Measurements from ENCODE around the gene DENND6A.
"Not testable (repeated sequence)": the region's sequence is repeated elsewhere in the genome, so short reads cannot be mapped to it uniquely, and the experiment has no call there.

DENND6A gene

GRCh38 chr3:57694146-57694545 is 1.3 kb upstream of the DENND6A start:
- no peak for DNase-seq

GRCh38 chr3:57692133-57692395 is 813 bp downstream of the DENND6A start:
- not testable (repeated sequence) for DNase-seq

GRCh38 chr3:57691411-57692132 is 1.3 kb downstream of the DENND6A start:
- no peak for DNase-seq

GRCh38 chr3:57689367-57690053 is 3.4 kb downstream of the DENND6A start:
- no peak for DNase-seq

- DNase-seq, result no peak
These were observed 4.6 kb downstream of the DENND6A start for GRCh38 chr3:57688291-57688690.

- DNase-seq, result no peak
These were observed 9.6 kb downstream of the DENND6A start for GRCh38 chr3:57683286-57683685.

GRCh38 chr3:57682284-57682683 is 10.6 kb downstream of the DENND6A start:
- no peak for DNase-seq

GRCh38 chr3:57681691-57682090 is 11.2 kb downstream of the DENND6A start:
- no peak for DNase-seq

GRCh38 chr3:57680046-57680445 is 12.8 kb downstream of the DENND6A start:
- no peak for DNase-seq

- no peak for DNase-seq
These were observed 17.3 kb downstream of the DENND6A start for GRCh38 chr3:57675530-57675929.

GRCh38 chr3:57673156-57673555 is 19.7 kb downstream of the DENND6A start:
- no peak for DNase-seq

- no peak for DNase-seq
These were observed 22.3 kb downstream of the DENND6A start for GRCh38 chr3:57670543-57670942.

GRCh38 chr3:57661404-57661803 is 31.5 kb downstream of the DENND6A start:
- no peak for DNase-seq

- DNase-seq, result no peak
These were observed 33.0 kb downstream of the DENND6A start for GRCh38 chr3:57659806-57660439.

- DNase-seq, result no peak
These were observed 33.7 kb downstream of the DENND6A start for GRCh38 chr3:57659004-57659673.

GRCh38 chr3:57658536-57658935 is 34.3 kb downstream of the DENND6A start:
- no peak for DNase-seq

- DNase-seq, result no peak
These were observed 37.1 kb downstream of the DENND6A start for GRCh38 chr3:57655727-57656126.

- DNase-seq, result no peak
These were observed 38.6 kb downstream of the DENND6A start for GRCh38 chr3:57654267-57654666.

GRCh38 chr3:57652203-57652602 is 40.7 kb downstream of the DENND6A start:
- no peak for DNase-seq

- DNase-seq, result no peak
These were observed 45.5 kb downstream of the DENND6A start for GRCh38 chr3:57647292-57647940.

- DNase-seq, result no peak
These were observed 46.2 kb downstream of the DENND6A start for GRCh38 chr3:57646723-57647122.

- DNase-seq, result no peak
These were observed 48.1 kb downstream of the DENND6A start for GRCh38 chr3:57644740-57645139.

GRCh38 chr3:57637391-57637790 is 55.5 kb downstream of the DENND6A start:
- no peak for DNase-seq
